Astrocyte (in vitro differentiated cells and primary cell): ENCODE results near the gene ATP12A.

Experiments
- CTCF ChIP-seq: IDR thresholded peaks from 2 replicates; pipeline ENCODE4 v1.5.1; 2011; ENCODE audit warnings: low read depth, mild to moderate bottlenecking, inconsistent platforms, low read length, moderate library complexity; ENCODE audit not compliant: insufficient read depth
- EZH2 ChIP-seq: IDR thresholded peaks from 2 replicates; pipeline ENCODE4 v1.6.1; 2012; ENCODE audit warnings: mild to moderate bottlenecking, low read length, inconsistent platforms; ENCODE audit not compliant: insufficient read depth

DNA sequence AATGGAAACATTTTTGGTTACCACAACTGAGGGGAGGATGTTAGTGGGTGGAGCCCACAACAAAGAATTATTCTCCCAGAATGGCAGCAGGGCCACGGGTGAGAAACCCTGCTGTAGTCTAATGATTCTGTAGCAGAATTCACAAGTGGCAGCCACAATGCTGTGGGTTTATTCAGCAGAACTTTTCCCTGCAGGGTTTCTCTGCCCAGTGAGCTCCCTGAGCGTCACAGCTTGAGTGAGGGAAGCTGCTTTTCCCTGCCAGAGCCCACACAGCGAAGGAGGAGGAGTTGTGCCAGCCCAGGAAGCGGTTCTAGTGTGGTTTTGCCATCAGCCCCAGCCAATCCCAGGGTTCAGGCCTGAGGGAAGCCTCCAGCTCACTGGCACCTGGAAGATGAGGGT, 4.4 kb downstream of the ATP12A start:
- TF ChIP-seq CTCF = no peak
- no peak for TF ChIP-seq EZH2
